Epithelial cell of esophagus (primary cell): ENCODE results near the gene INSRR.

ENCODE experiments used
- DNase-seq: peaks from one replicate; pipeline ENCODE4 v3.0.0; 2010; ENCODE audit warnings: low read depth
- H3K4me3 ChIP-seq: 2 replicates; pipeline ENCODE4 v1.5.1; 2011; ENCODE audit warnings: mild to moderate bottlenecking, low read length, control low read depth
- TF ChIP-seq, protein P1 (sequence below): IDR thresholded peaks from 2 replicates; pipeline ENCODE4 v1.5.1; 2011; ENCODE audit warnings: low read depth, mild to moderate bottlenecking, low read length, control low read depth, inconsistent platforms; ENCODE audit not compliant: insufficient read depth; ENCODE audit errors: missing control alignments

The INSRR gene

DNA sequence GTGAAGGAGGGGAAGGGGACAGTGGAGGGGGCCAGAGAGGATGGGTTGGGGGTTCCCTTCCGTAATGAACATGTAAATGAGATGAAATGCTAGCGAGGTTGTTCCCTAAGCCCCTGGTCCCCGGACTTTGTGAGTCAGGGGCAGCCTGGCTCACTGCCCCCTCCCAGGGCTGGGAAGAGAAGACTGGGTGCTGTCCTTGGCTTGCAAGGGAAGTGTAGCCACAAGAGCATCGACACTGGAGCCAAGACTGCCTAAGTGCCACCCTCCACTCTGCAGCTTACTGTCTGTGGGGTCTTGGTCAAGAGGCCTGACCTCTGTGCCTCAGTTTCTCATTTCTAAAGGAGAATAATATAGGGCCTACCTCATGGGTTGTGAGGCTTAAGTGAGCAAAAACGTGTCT, 35.1 kb upstream of the INSRR start:
- H3K4me3 ChIP-seq, result no peak overlapping the region
- no peak for DNase-seq
- TF ChIP-seq, protein P1, sequence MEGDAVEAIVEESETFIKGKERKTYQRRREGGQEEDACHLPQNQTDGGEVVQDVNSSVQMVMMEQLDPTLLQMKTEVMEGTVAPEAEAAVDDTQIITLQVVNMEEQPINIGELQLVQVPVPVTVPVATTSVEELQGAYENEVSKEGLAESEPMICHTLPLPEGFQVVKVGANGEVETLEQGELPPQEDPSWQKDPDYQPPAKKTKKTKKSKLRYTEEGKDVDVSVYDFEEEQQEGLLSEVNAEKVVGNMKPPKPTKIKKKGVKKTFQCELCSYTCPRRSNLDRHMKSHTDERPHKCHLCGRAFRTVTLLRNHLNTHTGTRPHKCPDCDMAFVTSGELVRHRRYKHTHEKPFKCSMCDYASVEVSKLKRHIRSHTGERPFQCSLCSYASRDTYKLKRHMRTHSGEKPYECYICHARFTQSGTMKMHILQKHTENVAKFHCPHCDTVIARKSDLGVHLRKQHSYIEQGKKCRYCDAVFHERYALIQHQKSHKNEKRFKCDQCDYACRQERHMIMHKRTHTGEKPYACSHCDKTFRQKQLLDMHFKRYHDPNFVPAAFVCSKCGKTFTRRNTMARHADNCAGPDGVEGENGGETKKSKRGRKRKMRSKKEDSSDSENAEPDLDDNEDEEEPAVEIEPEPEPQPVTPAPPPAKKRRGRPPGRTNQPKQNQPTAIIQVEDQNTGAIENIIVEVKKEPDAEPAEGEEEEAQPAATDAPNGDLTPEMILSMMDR, result no peak

GRCh38 chr1:156893048-156893953, 34.4 kb upstream of the INSRR start, which contains the start of gene PEAR1:
PEAR1 (plus strand) TSS chr1:156893718; CDS start chr1:156903927, 10,209 bp downstream.
- peak within 1 kb of the TSS; percentile 37 for H3K4me3 ChIP-seq
- TF ChIP-seq, protein P1, result no peak
- no peak for DNase-seq

DNA sequence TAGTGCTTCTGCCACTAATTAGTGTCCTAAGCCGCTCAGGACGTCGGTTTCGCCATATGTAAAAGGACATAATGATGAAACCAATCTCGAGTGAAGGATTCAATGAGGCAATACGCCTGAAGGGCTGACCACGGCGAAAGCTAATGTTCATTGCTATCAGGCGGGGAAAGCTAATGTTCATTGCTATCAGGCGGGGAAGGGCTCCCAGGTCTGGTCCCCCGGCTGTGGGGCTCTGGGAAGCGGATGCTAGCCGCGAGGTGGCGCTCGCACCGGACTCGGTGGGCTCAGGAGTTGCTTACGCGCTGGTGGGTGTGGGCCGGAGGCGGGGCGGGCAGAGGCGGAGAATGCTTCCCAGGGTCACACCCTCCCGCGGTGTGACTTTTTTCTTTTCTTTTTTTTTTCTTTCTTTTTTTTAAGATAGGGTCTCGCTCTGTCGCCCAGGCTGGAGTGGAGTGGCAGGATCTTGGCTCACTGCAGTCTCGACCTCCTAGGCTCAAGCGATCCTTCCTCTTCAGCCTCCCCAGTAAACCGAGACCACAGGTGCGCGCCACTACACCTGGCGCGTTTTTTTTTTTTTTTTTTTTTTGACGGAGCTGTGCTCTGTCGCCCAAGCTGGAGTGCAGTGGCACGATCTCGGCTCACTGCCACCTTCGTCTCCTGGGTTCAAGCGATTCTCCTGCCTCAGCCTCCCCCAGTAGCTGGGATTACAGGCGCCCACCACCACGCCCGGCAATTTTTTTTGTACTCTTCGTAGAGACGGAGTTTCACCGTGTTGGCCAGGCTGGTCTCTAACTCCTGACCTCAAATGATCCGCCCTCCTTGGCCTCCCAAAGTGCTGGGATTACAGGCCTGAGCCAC, 33.5 kb upstream of the INSRR start:
- TF ChIP-seq, protein P1, result peak; percentile 75
- DNase-seq, result peak; percentile 90
- H3K4me3 ChIP-seq, result peak overlapping the region; percentile 37

DNA sequence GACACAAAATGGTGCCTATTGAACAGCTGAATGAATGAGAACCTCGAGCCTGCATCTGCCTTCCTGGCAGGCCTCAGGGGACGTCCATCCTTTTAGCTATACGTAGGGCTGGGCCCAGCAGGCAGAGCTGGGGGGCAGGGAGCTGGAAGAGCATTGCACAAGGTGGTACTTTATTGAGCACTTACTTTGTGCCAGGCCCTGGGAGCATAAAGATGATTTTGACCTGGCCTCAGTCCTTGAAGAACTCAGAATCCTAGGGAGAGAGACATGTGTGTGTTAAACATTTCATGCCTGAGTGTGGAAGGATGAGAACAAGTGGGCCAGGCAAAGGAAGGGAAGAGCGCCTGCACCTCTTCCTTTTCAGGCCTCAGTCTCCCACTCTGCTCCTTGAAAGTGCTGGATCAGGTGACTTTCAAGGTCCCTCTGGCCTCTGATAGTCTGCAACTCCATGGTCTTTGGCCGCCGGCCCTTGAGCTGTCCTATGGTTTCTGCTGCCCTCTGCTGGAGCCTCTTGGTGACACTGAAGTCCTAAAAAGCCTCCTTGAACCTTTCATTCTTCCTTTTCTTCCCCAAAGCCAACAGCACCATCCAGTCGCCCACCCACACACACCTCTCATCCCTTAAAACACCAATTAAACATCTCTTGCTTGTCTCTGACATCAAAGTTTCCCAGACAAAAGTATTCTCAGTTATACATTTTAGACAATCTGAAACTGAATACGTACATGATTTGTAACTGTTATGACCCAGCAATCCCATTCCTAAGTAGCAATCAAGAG, 31.1 kb upstream of the INSRR start:
- TF ChIP-seq, protein P1, result peak; percentile 86
- no peak overlapping the region for H3K4me3 ChIP-seq
- peak; percentile 76 for DNase-seq

GRCh38 chr1:156887734-156888133, 28.8 kb upstream of the INSRR start:
- DNase-seq, result no peak
- TF ChIP-seq, protein P1, result no peak
- H3K4me3 ChIP-seq, result no peak overlapping the region

GRCh38 chr1:156887317-156887716, 28.4 kb upstream of the INSRR start:
- DNase-seq, result no peak

More at GRCh38 chr1:156887317-156887716, 28.4 kb upstream of the INSRR start:
- TF ChIP-seq, protein P1, result no peak
- H3K4me3 ChIP-seq, result no peak overlapping the region
